ENCODE measurements around the gene SSTR3.
A peak's percentile ranks its signal among the peaks of the same experiment; 100 is the strongest.
"Not testable (repeated sequence)": the region's sequence is repeated elsewhere in the genome, so short reads cannot be mapped to it uniquely, and the experiment has no call there.

The SSTR3 gene

DNA sequence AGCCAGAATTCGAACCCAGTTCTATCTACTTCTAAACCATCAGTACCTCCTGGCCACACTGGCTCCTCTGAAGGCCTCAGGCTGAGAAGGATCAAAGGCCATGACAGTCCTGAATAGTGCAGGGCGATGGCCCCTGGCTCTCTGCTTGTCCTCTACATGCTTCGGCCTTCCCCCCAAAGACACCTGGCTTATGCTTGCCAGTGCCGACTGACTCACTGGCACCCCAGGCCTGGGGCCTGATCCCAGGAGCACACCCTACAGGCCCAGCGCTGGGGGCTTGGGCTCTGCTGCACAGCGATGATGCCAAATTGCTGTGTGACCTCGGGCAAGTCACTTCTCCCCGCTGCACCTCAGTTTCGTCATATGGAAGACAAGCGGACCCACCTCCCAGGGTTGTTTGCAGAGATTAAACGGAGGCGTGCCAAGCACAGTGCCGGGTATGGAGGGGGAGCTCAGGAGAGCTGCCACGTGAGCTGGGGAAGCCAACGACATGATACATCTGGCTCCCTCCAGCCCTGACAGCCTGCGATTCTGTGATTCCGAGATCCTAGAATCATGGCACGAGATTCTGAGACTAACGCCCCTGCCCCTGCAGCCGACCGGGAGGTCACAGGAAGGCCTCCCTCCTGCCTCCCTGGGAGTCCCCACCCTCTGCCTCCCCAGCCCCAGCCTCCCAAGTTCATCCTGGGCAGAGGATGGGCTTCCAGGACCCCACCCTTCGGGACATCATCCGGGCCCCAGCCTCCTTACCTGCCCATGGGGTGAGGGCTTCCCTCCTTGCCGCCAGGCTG is 1.0 kb downstream of the SSTR3 start:
- no peak for DNase-seq (ENCODE audit: low read depth in 2 of 2)

DNA sequence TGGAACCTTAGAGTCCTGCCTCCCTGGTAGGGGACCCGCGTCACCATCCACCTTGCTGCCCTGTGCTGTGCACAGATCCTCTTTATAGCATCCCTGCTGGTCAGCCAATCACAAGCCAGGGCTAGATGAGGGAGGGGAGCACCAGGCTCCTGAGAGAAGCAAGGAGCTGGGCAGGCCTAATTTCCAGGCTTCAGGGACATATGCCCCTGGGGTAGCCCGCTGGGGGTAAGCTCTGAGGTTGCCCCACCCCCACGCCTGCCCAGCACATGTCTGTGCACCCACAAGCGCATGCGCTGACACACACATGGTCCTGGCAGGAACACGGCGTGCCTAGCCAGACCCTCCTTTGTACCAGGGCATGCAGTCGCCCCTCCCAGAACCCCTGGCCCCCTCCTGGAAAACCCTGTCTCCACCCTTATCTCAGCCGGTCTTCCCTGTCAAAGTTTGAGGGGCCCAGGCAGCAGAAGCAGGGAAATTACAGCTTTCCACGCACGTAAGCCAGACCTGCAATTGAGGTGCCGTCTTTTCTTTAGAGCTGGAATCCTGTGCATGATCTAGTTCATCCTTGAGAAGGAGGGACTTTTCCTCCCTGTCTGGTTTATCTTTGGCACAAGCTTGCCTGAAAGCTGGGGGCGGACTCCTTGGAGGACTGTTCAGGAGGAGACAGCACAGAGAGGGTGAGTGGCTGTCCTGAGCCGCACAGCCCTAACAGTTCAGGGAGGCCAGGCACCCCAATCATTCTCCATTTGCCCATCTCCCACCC is 2.1 kb downstream of the SSTR3 start:
- DNase-seq (ENCODE audit: low read depth in 2 of 2): no peak

DNA sequence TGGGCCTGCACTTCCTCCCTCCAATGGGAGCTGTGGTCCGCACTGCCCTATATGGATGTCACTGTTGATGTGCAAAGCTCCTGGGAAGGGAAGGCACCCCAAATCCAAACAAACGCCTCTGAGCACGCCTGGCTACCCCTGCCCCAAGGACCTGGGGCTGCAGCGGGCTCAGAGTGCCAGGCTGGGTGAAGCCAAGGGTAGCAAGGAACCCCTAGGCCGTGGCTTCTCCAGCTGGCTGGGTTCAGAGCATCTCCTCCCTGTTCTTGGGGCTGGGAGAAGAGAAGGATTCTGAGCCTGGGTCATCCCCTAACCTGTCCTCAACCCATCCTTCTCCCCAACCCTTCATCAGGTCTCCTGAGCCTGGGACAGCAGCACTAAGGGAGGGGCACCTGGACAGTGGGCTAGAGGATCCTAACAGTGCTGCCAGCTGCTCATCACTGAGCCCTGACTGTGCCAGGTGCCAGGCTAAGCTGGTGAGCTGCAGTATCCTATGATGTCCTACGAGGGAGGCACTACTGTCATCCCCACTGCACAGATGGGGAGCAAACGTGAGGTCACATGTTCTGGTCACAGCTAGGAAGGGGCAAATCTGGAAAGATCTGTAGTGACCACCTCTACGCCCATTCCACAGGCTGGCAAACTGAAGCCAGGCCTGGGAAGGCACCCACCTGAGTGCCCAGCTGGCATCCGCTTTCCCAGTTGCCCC is 3.0 kb downstream of the SSTR3 start:
- no peak for DNase-seq (ENCODE audit: low read depth in 2 of 2)

DNA sequence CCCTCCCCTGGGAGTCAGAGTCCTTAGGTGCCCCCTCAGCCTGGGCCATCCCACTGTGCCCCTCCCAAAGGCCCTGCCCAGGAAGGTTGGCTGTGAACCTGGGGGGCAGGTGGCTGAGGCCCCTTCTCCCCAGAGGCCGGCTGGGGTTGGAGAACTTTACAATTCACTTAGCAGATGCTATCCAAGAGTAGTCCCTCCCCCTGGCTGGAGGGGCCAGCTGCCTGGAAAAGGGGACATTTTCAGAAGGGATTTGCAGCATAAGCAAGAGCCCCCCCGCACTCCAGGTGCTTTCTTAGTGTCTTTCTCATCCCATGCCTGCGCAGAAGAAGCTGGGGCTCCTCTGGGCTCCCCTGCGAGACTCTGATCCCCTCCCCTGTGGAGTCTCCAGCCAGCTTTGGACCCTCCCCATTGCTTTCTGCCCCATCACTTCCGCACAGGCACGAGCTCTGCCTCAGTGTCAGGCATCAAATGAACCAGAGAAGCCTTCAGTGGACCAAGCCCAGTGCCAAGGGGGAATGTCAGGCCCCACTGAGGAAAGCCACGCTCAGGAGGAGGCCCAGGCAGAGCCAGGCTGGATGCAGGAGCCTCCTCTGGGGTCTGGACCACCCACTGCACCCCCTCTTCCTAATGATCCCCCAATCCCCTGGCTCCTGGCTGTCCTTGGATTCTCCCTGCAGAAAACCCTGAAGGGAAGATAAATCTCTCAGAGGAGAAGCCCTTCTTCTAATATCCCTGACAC is 3.7 kb downstream of the SSTR3 start:
- DNase-seq (ENCODE audit: low read depth in 2 of 2): no peak

DNA sequence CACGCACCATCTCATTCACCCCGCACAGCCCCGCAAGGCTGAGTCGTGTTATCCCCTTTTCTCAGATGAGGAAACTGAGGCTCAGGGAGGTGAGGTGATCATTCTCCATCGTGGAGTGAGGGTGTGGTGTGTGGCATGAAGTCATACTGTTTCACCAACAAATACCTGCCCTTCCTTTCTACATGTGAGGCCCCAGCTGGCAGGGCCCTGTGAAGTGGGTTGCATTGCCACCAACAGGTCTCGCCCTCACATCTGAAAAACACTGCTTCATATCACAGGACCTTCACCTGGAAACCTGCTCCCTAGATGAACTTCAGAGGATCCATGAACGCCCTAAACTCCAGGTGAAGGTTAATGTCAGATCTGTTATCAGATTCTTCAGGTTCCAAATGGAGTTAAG is 4.3 kb downstream of the SSTR3 start:
- DNase-seq (ENCODE audit: low read depth in 2 of 2): no peak

DNA sequence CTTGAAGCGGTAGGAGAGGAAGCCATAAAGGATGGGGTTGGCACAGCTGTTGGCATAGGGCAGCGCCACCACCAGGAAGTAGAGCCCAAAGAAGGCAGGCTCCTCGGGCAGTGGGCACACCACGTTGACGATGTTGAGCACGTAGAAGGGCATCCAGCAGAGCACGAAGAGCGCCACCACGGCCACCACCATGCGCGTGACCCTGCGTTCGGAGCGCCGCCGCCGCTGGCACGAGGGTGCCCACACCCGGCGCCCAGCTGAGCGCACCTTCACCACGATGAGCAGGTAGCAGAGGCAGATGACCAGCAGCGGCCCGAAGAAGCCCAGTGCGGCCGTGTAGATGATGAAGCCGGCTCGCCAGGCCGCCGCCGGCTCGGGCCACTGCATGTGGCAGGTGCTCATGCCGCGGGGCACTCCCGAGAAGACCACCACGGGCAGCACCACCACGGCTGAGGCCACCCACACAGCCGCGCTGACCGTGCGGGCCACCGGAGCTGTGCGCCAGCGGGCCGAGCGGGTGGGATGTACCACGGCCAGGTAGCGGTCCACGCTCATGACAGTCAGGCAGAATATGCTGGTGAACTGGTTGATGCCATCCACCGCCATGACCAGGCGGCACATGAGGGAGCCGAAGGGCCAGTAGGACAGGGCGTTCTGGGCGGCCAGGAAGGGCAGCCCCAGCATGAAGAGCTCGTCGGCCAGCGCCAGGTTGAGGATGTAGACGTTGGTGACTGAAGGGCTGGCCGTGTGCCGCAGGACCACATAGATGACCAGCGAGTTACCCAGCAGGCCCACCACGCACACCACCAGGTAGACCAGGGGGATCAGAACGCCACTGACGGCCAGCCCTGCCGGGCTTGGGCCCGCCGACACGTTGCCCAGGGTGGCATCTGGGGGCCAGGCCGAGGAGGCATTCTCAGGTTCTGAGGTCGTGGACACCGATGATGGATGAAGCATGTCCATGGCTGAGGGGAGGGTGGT is 5.1 kb downstream of the SSTR3 start:
- DNase-seq (ENCODE audit: low read depth in 2 of 2): no peak

DNA sequence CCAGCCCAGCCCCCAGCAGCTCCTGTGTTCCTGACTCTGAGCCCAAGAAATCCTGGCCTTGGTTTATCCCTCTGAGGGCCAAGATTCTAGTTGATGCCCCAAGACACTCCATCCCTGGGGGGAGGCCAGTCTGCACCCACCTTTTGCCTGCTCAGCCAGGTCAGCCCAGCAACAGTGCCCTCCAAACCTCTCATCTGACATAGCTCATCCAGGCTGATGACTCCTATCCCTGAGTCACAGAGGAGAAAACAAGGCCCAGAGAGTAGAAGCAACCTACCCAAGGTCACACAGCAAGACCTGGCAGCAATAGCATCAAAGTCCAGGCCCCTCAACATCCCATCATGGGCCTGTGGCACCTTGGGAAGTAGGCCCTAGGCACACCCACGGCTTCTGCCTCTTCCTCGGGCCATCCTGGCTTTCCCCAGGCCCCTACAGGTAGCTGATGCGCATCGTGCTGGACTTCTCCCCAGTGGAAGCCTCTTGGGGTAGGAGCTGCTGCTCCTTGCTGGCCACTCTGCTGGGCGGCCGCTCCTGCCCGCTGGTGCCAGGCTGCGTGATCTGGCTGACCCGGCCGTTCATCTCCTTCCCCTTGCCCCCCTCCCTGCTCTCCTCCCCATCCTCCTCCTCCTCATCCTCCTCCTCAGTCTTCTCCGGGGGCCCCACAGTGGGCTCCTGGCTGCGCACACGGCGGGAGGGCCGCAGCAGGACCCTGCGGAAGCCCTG is 6.0 kb downstream of the SSTR3 start:
- DNase-seq (ENCODE audit: low read depth in 2 of 2): no peak

DNA sequence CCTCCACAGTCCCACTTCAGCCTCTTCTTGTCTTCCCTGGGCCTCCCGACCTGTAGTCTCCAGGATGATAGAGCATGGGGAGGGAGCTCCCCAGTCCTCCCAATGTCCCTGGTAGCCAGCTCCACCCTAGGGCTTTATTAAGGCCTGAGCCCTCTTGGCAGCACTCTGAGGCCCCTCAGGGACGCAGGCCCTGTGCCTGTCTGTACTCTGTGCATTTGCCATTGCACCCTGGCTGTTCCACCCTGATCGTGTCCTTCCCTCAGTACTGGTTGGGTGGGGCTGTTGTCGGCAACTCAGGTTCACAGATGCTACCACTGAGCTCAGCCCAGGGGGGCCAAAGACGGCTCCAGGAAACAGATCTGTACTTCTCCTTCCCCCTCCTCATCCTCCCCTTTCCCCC is 7.2 kb downstream of the SSTR3 start:
- no peak for DNase-seq (ENCODE audit: low read depth in 2 of 2)

DNA sequence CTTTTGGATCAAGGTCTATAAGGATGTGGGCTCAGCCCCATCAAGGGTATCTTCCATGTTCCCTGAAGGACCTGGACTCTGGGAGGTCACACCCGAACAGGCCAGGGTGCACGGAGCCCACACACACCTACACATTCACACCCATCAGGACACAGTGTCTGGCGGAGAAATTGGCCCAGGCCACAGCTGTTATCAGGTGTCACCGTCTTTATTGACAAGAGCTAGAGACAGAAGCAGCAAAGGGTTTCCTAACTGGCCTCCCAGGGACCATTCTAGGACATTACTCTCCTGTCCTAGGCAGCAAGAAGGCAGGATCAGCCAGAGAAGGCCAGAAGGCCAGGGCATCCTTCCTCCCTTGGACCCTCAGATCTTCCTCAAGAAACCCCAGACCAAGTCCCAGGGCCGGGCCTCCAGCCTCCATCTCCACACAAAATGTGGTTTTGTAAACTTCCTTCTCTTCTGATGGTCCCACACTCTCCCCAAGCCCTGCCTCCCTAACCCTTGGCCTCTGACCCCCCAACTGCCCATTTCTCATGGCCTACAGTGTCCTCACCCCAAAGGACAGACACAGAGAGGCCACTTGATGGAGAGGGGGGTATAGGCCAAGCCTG is 8.1 kb downstream of the SSTR3 start:
- DNase-seq (ENCODE audit: low read depth in 2 of 2): no peak

DNA sequence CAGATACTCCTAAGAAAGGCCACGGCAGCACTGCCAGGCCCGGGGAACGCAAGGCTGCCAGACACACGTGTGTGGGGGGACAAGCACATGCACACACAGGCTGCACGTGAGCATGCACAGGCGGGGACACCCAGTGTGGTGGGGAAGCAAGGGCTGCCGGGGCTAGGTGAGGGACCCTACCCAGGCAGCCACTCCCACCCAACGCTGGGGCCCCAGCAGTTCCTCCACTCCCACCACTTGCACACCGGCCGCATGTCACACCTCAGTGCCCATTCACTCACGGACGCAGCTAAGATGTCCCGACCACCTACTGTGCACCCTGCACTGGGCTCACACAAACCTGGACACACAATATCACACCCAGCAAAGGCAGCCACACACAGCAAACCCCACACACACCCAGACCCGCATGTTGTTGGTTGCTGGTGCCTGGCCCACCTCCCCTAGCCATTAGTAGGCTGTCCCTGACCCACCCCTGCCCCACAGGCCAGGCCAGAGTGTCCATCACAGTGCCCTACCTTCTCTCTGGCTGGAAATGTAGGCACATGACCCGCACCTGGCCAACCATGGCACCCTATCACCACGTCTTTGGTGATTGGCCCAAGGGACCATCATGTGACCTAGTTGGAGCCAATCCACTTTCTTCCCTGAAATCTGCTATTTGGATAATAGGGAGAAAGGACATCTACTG is 8.8 kb downstream of the SSTR3 start:
- DNase-seq (ENCODE audit: low read depth in 2 of 2): no peak

DNA sequence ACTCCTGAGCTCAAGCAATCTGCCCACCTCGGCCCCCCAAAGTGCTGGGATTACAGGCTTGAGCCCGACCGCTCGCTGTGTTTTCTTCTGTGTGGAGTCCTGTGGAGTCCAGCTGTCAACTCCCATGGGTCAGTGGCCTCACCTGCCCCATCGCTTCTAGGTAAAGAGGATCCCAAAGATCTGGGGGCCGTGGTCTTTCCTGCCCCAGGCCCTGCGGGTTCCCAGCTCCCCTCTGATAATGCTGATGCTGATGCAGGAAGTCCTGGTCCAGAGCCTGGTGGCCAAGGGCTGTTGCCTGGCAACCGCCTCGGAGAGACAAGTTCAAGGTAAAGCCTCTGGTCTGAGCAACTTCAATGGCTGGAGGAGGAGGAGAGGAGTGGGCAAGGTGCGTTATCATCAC is 9.6 kb downstream of the SSTR3 start:
- DNase-seq (ENCODE audit: low read depth in 2 of 2): no peak

DNA sequence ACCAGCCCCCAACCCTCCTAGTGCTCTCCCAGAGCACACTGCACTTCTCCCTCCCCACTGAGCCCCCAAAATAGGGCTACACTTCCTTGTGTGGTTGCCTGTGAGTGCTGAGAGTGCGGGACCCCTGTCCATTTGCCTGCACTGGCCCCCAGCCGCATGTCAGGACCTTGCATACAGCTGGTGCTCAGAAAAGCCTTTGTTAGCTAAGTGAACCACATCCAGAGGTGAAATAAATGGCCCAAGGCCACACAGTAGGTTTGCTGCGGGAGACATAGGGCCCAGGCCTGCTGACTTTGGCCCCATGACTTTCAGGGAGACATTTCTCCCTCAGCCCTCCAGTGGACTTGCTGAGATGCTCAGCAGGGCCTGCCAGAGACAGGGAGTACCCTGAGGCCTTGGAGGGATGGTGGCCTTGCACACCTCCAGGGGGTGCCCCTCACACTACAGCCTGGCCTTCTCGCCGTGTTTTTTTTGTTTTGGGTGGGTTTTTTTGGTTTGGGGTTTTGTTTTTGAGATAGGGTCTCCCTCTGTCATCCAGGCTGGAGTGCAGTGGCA is 10.2 kb downstream of the SSTR3 start:
- DNase-seq (ENCODE audit: low read depth in 2 of 2): no peak

DNA sequence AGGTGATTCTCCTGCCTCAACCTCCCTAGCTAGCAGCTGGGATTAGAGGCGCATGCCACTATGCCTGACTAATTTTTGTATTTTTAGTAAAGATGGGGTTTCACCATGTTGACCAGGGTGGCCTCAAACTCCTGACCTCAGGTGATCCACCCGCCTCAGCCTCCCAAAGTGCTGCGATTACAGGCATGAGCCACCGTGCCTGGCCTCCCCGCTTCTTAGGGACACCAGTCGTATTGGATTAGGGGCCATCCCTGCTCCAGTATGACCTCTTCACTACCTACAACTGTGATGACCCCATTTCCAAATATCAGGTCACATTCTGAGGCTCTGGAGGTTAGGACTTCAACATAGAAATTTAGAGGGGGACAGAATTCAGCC is 10.8 kb downstream of the SSTR3 start:
- not testable (repeated sequence) for DNase-seq (ENCODE audit: low read depth in 2 of 2)

DNA sequence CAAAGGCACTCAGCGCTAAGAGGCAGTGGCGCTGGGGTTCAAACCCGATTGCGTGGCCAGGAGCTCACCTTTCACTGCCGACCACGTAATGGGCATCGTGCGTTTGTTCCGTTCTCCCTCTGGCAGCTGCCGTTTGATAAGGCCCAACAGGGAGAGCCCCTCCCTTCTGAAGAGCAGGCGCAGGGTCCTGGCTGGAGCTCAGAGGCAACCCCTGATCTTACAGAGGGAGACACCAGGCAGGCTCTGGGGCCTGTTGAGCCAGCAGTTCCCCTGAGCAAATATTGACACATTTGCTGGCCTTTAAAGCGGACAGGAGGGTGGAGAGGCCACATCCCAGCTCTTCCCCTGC is 12.5 kb downstream of the SSTR3 start:
- no peak for DNase-seq (ENCODE audit: low read depth in 2 of 2)

DNA sequence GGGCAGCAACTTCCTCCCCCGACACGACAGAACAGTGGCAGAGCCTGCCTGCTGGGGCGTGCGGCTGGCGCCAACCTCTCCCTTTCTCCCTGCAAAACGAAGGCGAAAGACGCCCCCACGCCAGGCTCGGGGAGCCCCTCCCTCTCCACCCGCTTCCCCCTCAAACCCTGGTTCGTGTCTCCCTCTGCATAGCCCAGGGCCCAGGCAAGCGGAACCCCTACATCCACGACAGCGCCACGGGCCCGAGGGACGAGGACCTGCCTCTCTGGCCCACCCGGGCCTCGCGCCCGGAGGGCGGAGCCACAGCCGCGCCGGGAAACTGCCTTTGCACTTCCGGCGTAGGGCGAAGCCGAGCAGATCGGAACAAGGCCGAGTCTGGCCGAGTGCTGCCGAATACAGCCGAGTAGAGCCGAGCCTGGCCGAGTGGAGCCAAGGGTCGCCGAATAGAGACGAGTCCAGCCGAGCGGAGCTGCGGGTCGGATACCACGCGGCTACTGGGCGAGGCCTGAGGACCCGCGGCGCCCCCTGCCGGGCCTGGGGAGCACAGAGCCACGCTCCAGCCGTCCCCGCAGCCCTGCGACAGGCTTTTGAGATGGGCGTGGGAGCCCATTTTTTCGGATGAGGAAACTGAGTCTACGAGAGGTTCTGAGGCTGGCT is 13.0 kb downstream of the SSTR3 start:
- DNase-seq (ENCODE audit: low read depth in 2 of 2): peak; percentile 100

DNA sequence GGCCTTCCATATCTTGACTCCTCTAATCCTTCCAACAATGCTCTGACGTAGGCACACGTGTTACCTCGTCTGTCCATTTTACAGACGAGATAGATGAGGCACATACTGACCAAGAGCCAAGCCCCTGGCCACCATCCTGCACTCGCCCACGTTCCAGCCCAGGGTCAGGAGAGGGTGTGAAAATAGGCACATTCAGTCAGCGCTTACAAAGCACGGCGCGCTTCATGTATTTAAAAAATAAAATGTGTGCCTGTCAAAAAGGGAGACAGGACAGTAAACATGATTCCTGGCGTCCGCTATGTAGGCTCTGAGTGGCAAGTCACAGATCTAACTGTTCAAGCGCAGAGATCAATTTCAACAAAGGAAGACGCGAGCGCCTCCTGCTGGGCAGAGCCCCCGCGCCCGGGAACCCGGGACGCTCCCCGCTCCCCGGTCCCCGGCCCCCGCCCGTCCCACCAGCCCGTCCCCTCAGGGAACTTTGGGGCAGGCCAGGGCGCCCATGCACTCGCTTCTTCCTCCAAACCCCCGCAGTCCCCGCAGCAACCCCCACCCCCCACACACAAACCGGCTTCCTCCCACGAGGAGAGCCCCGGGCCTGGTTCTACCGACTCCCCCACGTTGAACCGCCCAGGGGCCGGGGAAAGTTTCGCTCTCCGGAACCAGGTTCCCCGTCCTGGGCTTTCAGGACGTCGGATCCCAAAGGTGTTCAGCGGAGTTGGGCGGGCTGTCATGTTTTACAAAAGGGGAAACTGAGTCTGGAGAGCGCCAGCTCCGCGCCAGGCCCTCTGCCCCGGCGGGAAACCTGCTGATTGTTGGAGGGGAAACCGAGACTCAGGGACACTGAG is 13.8 kb downstream of the SSTR3 start:
- peak; percentile 85 to 94 for DNase-seq (ENCODE audit: low read depth in 2 of 2)

DNA sequence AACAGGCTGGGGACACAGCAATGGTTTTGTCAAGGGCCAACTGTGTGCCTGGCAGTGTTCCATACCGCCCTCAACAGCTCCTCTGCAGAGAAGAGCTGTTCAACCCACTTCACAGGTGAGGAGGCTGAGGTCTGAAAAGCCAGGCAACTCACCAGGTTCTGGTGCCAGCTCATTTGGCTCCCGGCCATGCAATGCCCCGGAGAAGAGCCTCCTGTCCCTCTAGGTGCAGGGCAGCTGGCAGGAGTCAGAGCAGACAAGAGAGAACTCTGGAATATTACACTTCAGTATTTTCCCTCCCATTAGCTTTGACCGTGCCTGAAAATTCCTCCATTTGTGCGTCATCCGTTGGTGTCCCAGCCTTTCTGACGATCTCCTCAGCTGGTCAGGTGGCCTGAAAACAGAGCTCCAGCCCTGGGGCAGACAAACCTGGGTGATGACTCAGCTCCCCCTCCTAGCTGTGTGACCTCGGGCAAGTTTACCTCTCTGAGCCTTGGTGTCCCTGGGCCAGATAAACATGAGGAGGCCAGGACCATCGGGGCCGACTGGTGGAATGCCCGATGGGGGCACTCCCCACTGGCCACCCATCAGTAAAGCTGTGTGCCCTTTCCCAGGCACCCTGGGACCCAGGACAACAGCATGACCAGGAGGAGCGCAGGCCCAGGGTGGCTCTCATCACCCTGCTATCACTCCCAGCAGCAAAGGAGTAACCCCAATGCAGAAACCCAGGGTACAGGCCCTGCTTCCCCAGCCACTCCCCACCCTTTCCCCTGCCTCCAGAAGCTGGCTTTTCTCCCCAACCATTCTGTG is 14.6 kb downstream of the SSTR3 start:
- DNase-seq (ENCODE audit: low read depth in 2 of 2): no peak
